ENCODE data around the gene ALDH1L1. TPM values are rescaled to one million over a fixed set of nuclear protein-coding genes. Genes with fewer than 3 reads are reported as not detected.

The ALDH1L1 gene
- total and polyA plus RNA-seq, 2 of the 8 experiments (the other 6 are each of a cell fraction or from before 2014, with no cell fraction given): 0.98 to 1.6 TPM

- TF ChIP-seq, protein P1, sequence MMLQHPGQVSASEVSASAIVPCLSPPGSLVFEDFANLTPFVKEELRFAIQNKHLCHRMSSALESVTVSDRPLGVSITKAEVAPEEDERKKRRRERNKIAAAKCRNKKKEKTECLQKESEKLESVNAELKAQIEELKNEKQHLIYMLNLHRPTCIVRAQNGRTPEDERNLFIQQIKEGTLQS (IDR thresholded peaks at IDR 0.05; ENCODE audit: insufficient read depth, low read depth, low read length): no peak
- TF ChIP-seq, protein P2, sequence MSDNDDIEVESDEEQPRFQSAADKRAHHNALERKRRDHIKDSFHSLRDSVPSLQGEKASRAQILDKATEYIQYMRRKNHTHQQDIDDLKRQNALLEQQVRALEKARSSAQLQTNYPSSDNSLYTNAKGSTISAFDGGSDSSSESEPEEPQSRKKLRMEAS (IDR thresholded peaks at IDR 0.05): no peak
- TF ChIP-seq NRF1 (IDR thresholded peaks at IDR 0.05; ENCODE audit: low read depth, low read length): no peak
- TF ChIP-seq CREB1 (IDR thresholded peaks at IDR 0.05): no peak
- no peak for TF ChIP-seq SIN3A (conservative IDR thresholded peaks at IDR 0.05 in 1 of 2, IDR thresholded peaks at IDR 0.05 in 1 of 2; ENCODE audit: low read depth in 1 of 2, low read length in 2 of 2)
- TF ChIP-seq TEAD4 (IDR thresholded peaks at IDR 0.05; ENCODE audit: low read depth, low read length): no peak
Observed at GRCh38 chr3:126065876-126066275, 114.5 kb downstream of the ALDH1L1 start (continued).
